Hematopoietic multipotent progenitor cell treated with erythropoietin and hydrocortisone succinate and interleukin-3 and kit ligand, for 8 days (in vitro differentiated cells): ENCODE results near the gene POU2AF3.

Source experiments
- DNase-seq: peaks from one replicate; pipeline ENCODE4 v3.0.0-alpha.2; 2015

The POU2AF3 gene

GRCh38 chr11:111353776-111354600 is 55.6 kb downstream of the POU2AF3 start:
- DNase-seq = no peak

GRCh38 chr11:111354601-111354891 is 56.2 kb downstream of the POU2AF3 start:
- no peak for DNase-seq

- no peak for DNase-seq
Observed at GRCh38 chr11:111355101-111355500, 56.8 kb downstream of the POU2AF3 start.

GRCh38 chr11:111355956-111356659 is 57.8 kb downstream of the POU2AF3 start:
- DNase-seq = no peak

GRCh38 chr11:111356660-111357048 is 58.3 kb downstream of the POU2AF3 start:
- DNase-seq = no peak

- DNase-seq = no peak
Observed at GRCh38 chr11:111357150-111358037, 59.0 kb downstream of the POU2AF3 start.
